Cardiac muscle cell (in vitro differentiated cells and primary cell): Measurements from ENCODE around the gene TSKS. TPM values are rescaled to one million over a fixed set of nuclear protein-coding genes. Genes with fewer than 3 reads are reported as not detected.

Source experiments
- DNase-seq, 2 donors: peaks; one replicate each; pipeline versions ENCODE4 v3.0.0 to v3.0.0-alpha.2; 2010 to 2017; ENCODE audit warnings: low read depth in 1 of 2, low spot score in 1 of 2
- H3K27ac ChIP-seq: fragments of 200-600 bp; sonication (generic); 2 replicates; pipeline ENCODE4 v1.5.1; 2016
- H3K27me3 ChIP-seq: fragments of 200-600 bp; sonication (generic); 2 replicates; pipeline ENCODE4 v1.6.0; 2016; ENCODE audit warnings: control low read depth
- H3K36me3 ChIP-seq: fragments of 200-600 bp; sonication (generic); 2 replicates; pipeline ENCODE4 v1.5.1; 2016; ENCODE audit warnings: control low read depth
- H3K4me1 ChIP-seq: fragments of 200-600 bp; sonication (generic); 2 replicates; pipeline ENCODE4 v1.8.1; 2017; ENCODE audit warnings: low read depth, mild to moderate bottlenecking, mixed run types
- H3K4me3 ChIP-seq: fragments of 200-600 bp; sonication (generic); 2 replicates; pipeline ENCODE4 v1.5.1; 2016; ENCODE audit warnings: mild to moderate bottlenecking
- H3K9me3 ChIP-seq: fragments of 200-600 bp; sonication (generic); 2 replicates; pipeline ENCODE4 v1.5.1; 2017; ENCODE audit warnings: low read depth, mild to moderate bottlenecking, control low read depth
- polyA plus RNA-seq: library from polyadenylated mRNA; unstranded; fragments of >200 nt; fragmentation: Nextera tagmentation; extraction: Ambion mirVana; gene quantifications from 2 replicates; pipeline ENCODE4 v1.2.1, GENCODE V29; 2016
- total RNA-seq: library from RNA; depleted of rRNA; stranded (reverse); fragments of >200 nt; gene quantifications from 2 replicates; pipeline ENCODE4 v1.2.3, GENCODE V29; 2016
- TF ChIP-seq, protein P1 (sequence below): IDR thresholded peaks from 2 replicates; pipeline ENCODE4 v1.5.1; 2012; ENCODE audit warnings: low read depth, mild to moderate bottlenecking, low read length

The TSKS gene
- total and polyA plus RNA-seq, 2 experiments from 2014 or later = 0.09 TPM; not detected in 1

DNA sequence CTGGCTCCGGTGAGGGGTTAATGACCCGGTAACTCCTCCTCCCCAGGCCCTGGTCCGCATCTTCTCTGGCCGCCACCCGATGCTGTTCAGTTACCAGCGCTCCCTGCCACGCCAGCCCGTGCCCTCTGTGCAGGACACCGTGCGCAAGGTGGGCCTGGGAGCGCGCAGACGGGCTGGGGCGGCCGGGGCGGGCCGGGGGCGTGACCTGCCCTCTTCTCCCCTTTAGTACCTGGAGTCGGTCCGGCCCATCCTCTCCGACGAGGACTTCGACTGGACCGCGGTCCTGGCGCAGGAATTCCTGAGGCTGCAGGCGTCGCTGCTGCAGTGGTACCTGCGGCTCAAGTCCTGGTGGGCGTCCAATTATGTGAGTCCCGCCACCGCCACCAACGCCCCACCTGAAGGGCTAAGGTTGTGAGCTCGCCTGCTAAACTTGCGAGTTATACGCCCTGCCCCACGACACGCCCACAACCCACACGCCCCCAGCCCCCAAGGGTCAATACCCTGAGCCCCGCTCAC, 61.8 kb downstream of the TSKS start:
- Histone ChIP-seq H3K4me1 (no peaks in the 10 kb centered on the region), H3K36me3 (no peaks in the 10 kb centered on the region), H3K4me3 (no peak overlapping the region), H3K9me3 (no peaks in the 10 kb centered on the region), H3K27ac (no peak overlapping the region), H3K27me3 (no peaks in the 10 kb centered on the region)
- TF ChIP-seq, protein P1, sequence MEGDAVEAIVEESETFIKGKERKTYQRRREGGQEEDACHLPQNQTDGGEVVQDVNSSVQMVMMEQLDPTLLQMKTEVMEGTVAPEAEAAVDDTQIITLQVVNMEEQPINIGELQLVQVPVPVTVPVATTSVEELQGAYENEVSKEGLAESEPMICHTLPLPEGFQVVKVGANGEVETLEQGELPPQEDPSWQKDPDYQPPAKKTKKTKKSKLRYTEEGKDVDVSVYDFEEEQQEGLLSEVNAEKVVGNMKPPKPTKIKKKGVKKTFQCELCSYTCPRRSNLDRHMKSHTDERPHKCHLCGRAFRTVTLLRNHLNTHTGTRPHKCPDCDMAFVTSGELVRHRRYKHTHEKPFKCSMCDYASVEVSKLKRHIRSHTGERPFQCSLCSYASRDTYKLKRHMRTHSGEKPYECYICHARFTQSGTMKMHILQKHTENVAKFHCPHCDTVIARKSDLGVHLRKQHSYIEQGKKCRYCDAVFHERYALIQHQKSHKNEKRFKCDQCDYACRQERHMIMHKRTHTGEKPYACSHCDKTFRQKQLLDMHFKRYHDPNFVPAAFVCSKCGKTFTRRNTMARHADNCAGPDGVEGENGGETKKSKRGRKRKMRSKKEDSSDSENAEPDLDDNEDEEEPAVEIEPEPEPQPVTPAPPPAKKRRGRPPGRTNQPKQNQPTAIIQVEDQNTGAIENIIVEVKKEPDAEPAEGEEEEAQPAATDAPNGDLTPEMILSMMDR = no peak
- no peak for DNase-seq

DNA sequence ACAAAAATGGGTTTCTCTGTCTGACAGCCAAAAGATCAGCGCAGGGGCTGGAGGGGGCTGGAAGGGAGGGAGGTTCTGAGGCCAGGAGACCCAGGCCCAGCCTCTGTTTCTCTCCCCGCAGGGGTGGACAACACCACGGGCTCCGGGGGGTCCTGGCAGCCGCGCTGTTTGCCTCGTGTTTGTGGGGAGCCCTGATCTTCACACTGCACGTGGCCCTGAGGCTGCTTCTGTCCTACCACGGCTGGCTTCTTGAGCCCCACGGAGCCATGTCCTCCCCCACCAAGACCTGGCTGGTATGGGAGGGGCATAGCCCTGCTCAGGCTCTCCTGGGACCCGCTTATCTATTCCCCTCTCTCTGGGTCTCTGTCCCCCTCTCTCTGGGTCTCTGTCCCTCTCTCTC, 62.5 kb downstream of the TSKS start:
- Histone ChIP-seq H3K9me3 (no peaks in the 10 kb centered on the region), H3K27ac (no peak overlapping the region), H3K4me3 (no peak overlapping the region), H3K4me1 (no peaks in the 10 kb centered on the region), H3K27me3 (no peaks in the 10 kb centered on the region), H3K36me3 (no peaks in the 10 kb centered on the region)
- no peak for DNase-seq
- TF ChIP-seq, protein P1 = no peak

DNA sequence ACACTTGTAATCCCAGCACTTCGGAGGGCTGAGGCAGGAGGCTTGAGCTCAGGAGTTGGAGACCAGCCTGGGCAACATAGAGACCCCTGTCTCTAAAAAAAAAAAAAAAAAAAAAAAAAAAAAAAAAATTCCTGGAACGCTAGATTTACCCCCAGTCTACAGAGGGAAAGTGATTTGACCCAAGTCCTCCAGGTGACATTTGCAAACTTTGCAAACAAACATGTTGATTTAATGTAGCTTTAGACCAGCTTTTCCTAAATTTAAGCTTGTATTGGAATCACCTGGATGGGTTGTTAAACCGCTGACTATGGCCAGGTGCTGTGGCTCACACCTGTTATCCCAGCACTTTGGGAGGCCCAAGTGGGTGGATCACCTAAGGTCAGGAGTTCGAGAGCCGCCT, 63.7 kb downstream of the TSKS start:
- DNase-seq = no peak
- Histone ChIP-seq H3K27ac (no peak overlapping the region), H3K27me3 (no peaks in the 10 kb centered on the region), H3K36me3 (no peaks in the 10 kb centered on the region), H3K9me3 (no peaks in the 10 kb centered on the region), H3K4me3 (no peak overlapping the region), H3K4me1 (no peaks in the 10 kb centered on the region)
- TF ChIP-seq, protein P1 = no peak

DNA sequence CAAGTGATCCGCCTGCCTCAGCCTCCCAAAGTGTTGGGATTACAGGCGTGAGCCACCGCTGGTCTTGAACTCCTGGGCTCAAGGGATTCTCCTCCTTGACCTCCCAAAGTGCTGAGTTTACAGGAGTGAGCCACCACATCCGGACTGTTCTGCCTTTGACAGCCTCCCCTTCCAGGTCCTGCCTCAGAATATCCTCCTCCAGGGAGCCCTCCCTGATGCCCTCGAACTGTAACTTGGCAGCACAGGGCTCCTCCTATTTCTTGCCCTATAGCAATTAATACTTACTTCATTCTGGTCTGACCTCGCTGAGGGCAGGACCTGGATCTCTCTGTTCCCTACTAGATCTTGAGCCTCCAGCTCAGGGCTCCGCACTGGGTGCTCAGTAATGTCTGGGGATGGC, 66.2 kb downstream of the TSKS start:
- no peak overlapping the region for H3K4me3 ChIP-seq
- H3K36me3 ChIP-seq = no peaks in the 10 kb centered on the region
- H3K4me1 ChIP-seq = no peaks in the 10 kb centered on the region
- TF ChIP-seq, protein P1 = no peak
- H3K27me3 ChIP-seq = no peaks in the 10 kb centered on the region
- DNase-seq = no peak
- H3K9me3 ChIP-seq = no peaks in the 10 kb centered on the region
- H3K27ac ChIP-seq = no peak overlapping the region

DNA sequence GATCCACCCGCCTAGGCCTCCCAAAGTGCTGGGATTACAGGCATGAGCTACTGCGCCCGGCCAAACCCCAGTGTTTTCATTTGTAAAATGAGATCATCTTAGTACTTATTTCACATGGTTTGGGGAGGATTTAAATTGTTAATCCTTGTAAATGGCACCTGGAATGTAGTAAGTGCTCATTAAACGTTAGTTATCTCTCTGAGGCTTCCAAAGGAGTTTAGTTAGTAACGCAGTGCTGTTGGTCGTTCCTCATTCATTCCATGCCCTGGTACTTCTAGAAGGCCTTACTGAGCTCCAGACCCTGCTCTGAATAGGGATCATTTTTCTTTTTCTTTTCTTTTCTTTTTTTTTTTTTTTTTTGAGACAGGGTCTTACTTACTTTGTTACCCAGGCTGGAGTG, 67.0 kb downstream of the TSKS start:
- no peak for DNase-seq
- no peaks in the 10 kb centered on the region for H3K27me3 ChIP-seq
- H3K27ac ChIP-seq = no peak overlapping the region
- TF ChIP-seq, protein P1 = no peak
- H3K4me3 ChIP-seq = no peak overlapping the region
- H3K36me3 ChIP-seq = no peaks in the 10 kb centered on the region
- peaks cover 4% of the 10 kb centered on the region for H3K4me1 ChIP-seq
- no peaks in the 10 kb centered on the region for H3K9me3 ChIP-seq

DNA sequence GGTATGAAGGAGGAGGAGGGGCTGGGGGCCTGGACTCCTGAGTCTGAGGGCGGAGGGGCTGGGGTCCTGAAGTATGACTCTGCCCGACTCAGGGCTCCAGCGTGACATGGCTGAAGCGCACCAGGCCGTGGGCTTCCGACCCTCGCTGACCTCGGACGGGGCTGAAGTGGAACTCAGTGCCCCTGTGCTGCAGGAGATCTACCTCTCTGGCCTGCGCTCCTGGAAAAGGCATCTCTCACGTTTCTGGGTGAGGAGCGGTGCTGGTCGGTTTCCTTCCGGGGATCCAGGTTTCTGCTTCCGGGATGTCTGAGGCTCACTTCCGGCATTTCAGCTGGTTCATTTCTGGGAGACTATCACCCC, 71.0 kb downstream of the TSKS start:
- Histone ChIP-seq H3K36me3 (no peaks in the 10 kb centered on the region), H3K27ac (no peak overlapping the region), H3K4me3 (no peak overlapping the region), H3K27me3 (no peaks in the 10 kb centered on the region), H3K4me1 (peaks cover 4% of the 10 kb centered on the region), H3K9me3 (no peaks in the 10 kb centered on the region)
- TF ChIP-seq, protein P1 = no peak
- no peak for DNase-seq
